HG03457 (cell line): ENCODE measurements around the gene ANK3.
"Not testable (repeated sequence)": the region's sequence is repeated elsewhere in the genome, so short reads cannot be mapped to it uniquely, and the experiment has no call there.

ENCODE experiments used
- ATAC-seq: cut with Tn5 transposase; IDR thresholded peaks from one replicate; pipeline ENCODE4 v1.9.1; 2021; ENCODE audit warnings: moderate number of reproducible peaks; ENCODE audit not compliant: unreplicated experiment

Gene ANK3

GRCh38 chr10:60043561-60044241, 346.0 kb downstream of the ANK3 start:
- no peak for ATAC-seq

GRCh38 chr10:60042914-60043313, 346.8 kb downstream of the ANK3 start:
- ATAC-seq: no peak

GRCh38 chr10:60042262-60042661, 347.4 kb downstream of the ANK3 start:
- no peak for ATAC-seq

GRCh38 chr10:60041489-60042133, 348.1 kb downstream of the ANK3 start:
- ATAC-seq: no peak

- ATAC-seq: no peak
Observed at GRCh38 chr10:60040014-60040662, 349.5 kb downstream of the ANK3 start.

- no peak for ATAC-seq
Observed at GRCh38 chr10:60035984-60036383, 353.7 kb downstream of the ANK3 start.

- not testable (repeated sequence) for ATAC-seq
Observed at GRCh38 chr10:60035375-60035774, 354.3 kb downstream of the ANK3 start.

GRCh38 chr10:60032723-60033122, 357.0 kb downstream of the ANK3 start:
- no peak for ATAC-seq

GRCh38 chr10:60031664-60032063, 358.0 kb downstream of the ANK3 start:
- ATAC-seq: peak; percentile 55

- no peak for ATAC-seq
Observed at GRCh38 chr10:60031183-60031582, 358.5 kb downstream of the ANK3 start.

GRCh38 chr10:60029475-60029874, 360.2 kb downstream of the ANK3 start:
- ATAC-seq: no peak

GRCh38 chr10:60028081-60028480, 361.6 kb downstream of the ANK3 start:
- no peak for ATAC-seq

GRCh38 chr10:60025279-60025678, 364.4 kb downstream of the ANK3 start:
- ATAC-seq: no peak

- no peak for ATAC-seq
Observed at GRCh38 chr10:60024506-60024905, 365.2 kb downstream of the ANK3 start.

- no peak for ATAC-seq
Observed at GRCh38 chr10:60023155-60023877, 366.4 kb downstream of the ANK3 start.

- no peak for ATAC-seq
Observed at GRCh38 chr10:60021361-60021760, 368.3 kb downstream of the ANK3 start.

- ATAC-seq: no peak
Observed at GRCh38 chr10:60016794-60017193, 372.9 kb downstream of the ANK3 start.

- ATAC-seq: no peak
Observed at GRCh38 chr10:60009710-60010383, 379.8 kb downstream of the ANK3 start.

- no peak for ATAC-seq
Observed at GRCh38 chr10:60009276-60009675, 380.4 kb downstream of the ANK3 start.

GRCh38 chr10:60008816-60009215, 380.9 kb downstream of the ANK3 start:
- no peak for ATAC-seq

GRCh38 chr10:60006062-60006461, 383.6 kb downstream of the ANK3 start:
- no peak for ATAC-seq
